Keratinocyte (primary cell): ENCODE data around the gene DUSP6.

Source experiments
- CTCF ChIP-seq, 3 experiments: IDR thresholded peaks in 1 of 3; conservative IDR thresholded peaks in 1 of 3; optimal IDR thresholded peaks in 1 of 3; 2 replicates in 2 of 3; 3 replicates in 1 of 3; pipeline versions ENCODE3 to v1.5.1; 2011; ENCODE audit warnings: low read length in 3 of 3, mild to moderate bottlenecking in 3 of 3, moderate library complexity in 2 of 3, control low read depth in 1 of 3, inconsistent platforms in 1 of 3; ENCODE audit not compliant: insufficient read depth in 2 of 3; ENCODE audit errors: extremely low read depth in 1 of 3
- EZH2 ChIP-seq: IDR thresholded peaks from one replicate; pipeline ENCODE4 v1.6.1; 2012; ENCODE audit warnings: inconsistent platforms, mild to moderate bottlenecking, low read length, moderate library complexity

- no peak for TF ChIP-seq CTCF (optimal IDR thresholded peaks at IDR 0.05 in 1 of 3, IDR thresholded peaks at IDR 0.05 in 1 of 3, conservative IDR thresholded peaks at IDR 0.05 in 1 of 3; ENCODE audit: extremely low read depth in 1 of 3, insufficient read depth in 2 of 3, low read length in 3 of 3)
- TF ChIP-seq EZH2 = no peak
Observed at GRCh38 chr12:89384807-89385206, 32.5 kb upstream of the DUSP6 start.
